PC-9 (cell line): ENCODE data around the gene LPAR1.

ENCODE experiments used
- EZH2 ChIP-seq: fragments of 200-600 bp; sonication (generic); IDR thresholded peaks from 2 replicates; pipeline ENCODE4 v1.8.0; 2017; ENCODE audit warnings: antibody characterized with exemption, low read depth
- TF ChIP-seq, protein P1 (sequence below): fragments of 200-600 bp; sonication (generic); conservative IDR thresholded peaks from 2 replicates; pipeline ENCODE4 v1.6.1; 2017; ENCODE audit warnings: mixed run types, antibody characterized with exemption, mild to moderate bottlenecking, moderate library complexity

DNA sequence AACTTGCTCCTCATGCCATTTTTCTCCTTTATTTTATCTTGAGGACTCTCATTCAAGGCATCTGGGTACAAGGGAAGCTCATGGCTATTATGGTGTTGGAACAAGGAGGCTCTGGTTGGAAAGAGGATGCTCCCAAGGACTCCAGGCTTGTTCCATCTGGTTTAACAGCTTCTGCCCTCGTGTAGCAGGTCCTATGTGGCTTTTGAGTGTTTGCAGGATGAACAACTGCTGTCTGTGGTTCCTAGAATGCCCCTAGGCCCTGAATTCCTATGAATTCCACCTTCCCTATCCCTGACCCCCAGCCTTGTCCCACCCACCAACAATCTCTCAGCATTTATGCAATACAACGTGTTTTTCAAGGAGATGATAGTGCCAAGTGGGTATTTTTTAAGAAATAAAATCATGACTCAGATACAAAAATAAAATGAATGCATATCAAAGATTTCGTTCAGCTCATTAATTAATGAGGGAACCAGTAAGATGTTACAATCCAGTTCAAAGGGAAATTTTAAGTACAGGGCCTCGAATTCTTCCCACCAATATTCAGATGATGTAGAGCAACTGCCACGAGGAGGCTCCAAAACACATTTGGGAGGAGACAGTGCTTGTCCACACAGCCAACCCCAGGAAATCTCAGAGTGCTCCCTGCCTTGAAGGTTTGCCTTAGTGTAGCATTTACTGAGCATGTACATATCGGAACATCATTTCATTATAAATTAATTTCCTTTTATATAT lies 187.7 kb downstream of the LPAR1 start:
- TF ChIP-seq, protein P1, sequence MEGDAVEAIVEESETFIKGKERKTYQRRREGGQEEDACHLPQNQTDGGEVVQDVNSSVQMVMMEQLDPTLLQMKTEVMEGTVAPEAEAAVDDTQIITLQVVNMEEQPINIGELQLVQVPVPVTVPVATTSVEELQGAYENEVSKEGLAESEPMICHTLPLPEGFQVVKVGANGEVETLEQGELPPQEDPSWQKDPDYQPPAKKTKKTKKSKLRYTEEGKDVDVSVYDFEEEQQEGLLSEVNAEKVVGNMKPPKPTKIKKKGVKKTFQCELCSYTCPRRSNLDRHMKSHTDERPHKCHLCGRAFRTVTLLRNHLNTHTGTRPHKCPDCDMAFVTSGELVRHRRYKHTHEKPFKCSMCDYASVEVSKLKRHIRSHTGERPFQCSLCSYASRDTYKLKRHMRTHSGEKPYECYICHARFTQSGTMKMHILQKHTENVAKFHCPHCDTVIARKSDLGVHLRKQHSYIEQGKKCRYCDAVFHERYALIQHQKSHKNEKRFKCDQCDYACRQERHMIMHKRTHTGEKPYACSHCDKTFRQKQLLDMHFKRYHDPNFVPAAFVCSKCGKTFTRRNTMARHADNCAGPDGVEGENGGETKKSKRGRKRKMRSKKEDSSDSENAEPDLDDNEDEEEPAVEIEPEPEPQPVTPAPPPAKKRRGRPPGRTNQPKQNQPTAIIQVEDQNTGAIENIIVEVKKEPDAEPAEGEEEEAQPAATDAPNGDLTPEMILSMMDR = no peak
- TF ChIP-seq EZH2 = no peak
